Activated T-cell treated with anti-CD3 and anti-CD28 coated beads, Interleukin-2, amount 50 U/mL, for 24 hours (primary cell): ENCODE results near the gene SCAMP1.
A peak's percentile ranks its signal among the peaks of the same experiment; 100 is the strongest.
"Not testable (repeated sequence)": the region's sequence is repeated elsewhere in the genome, so short reads cannot be mapped to it uniquely, and the experiment has no call there.

Experiments
- DNase-seq: peaks from one replicate; pipeline ENCODE4 v3.0.0-alpha.2; 2020
- H3K27ac Mint-ChIP-seq: 2 replicates; pipeline ENCODE4 v1.8.0; 2020; ENCODE audit warnings: mild to moderate bottlenecking, mixed read lengths
- H3K27me3 Mint-ChIP-seq: 2 replicates; pipeline ENCODE4 v1.8.0; 2020; ENCODE audit warnings: mixed read lengths
- H3K36me3 Mint-ChIP-seq: 2 replicates; pipeline ENCODE4 v1.8.0; 2020; ENCODE audit warnings: low read depth, mixed read lengths
- H3K4me1 Mint-ChIP-seq: 2 replicates; pipeline ENCODE4 v1.8.0; 2020; ENCODE audit warnings: low read depth, mixed read lengths
- H3K4me3 Mint-ChIP-seq: 2 replicates; pipeline ENCODE4 v1.8.0; 2020; ENCODE audit warnings: mild to moderate bottlenecking, moderate library complexity, mixed read lengths
- H3K9me3 Mint-ChIP-seq: 2 replicates; pipeline ENCODE4 v1.8.0; 2020; ENCODE audit warnings: mixed read lengths

SCAMP1 gene

GRCh38 chr5:78341440-78341839 lies 19.0 kb upstream of the SCAMP1 start:
- peaks cover 10% of the 10 kb centered on the region for H3K27me3 Mint-ChIP-seq
- H3K27ac Mint-ChIP-seq = no peak overlapping the region
- H3K4me3 Mint-ChIP-seq = no peak overlapping the region
- H3K9me3 Mint-ChIP-seq = peaks cover 13% of the 10 kb centered on the region
- no peaks in the 10 kb centered on the region for H3K4me1 Mint-ChIP-seq
- DNase-seq = no peak
- no peaks in the 10 kb centered on the region for H3K36me3 Mint-ChIP-seq

GRCh38 chr5:78345485-78345884 lies 14.9 kb upstream of the SCAMP1 start:
- Mint-ChIP-seq H3K27me3 (peaks cover 9% of the 10 kb centered on the region), H3K36me3 (no peaks in the 10 kb centered on the region), H3K4me3 (no peak overlapping the region), H3K27ac (no peak overlapping the region), H3K4me1 (no peaks in the 10 kb centered on the region), H3K9me3 (no peaks in the 10 kb centered on the region)
- DNase-seq = no peak

- Mint-ChIP-seq H3K27ac (no peak overlapping the region), H3K4me1 (peaks cover 10% of the 10 kb centered on the region), H3K9me3 (no peaks in the 10 kb centered on the region), H3K36me3 (peaks cover 18% of the 10 kb centered on the region), H3K4me3 (no peak overlapping the region), H3K27me3 (no peaks in the 10 kb centered on the region)
- DNase-seq = no peak
Observed at GRCh38 chr5:78353520-78353919, 6.9 kb upstream of the SCAMP1 start.

GRCh38 chr5:78354066-78354670 lies 6.2 kb upstream of the SCAMP1 start:
- Mint-ChIP-seq H3K9me3 (no peaks in the 10 kb centered on the region), H3K27ac (no peak overlapping the region), H3K4me3 (no peak overlapping the region), H3K27me3 (no peaks in the 10 kb centered on the region), H3K36me3 (peaks cover 24% of the 10 kb centered on the region), H3K4me1 (peaks cover 17% of the 10 kb centered on the region)
- DNase-seq = no peak

- Mint-ChIP-seq H3K9me3 (no peaks in the 10 kb centered on the region), H3K27me3 (no peaks in the 10 kb centered on the region), H3K36me3 (peaks cover 36% of the 10 kb centered on the region), H3K27ac (no peak overlapping the region), H3K4me3 (no peak overlapping the region), H3K4me1 (peaks cover 23% of the 10 kb centered on the region)
- DNase-seq = no peak
Observed at GRCh38 chr5:78355561-78355960, 4.9 kb upstream of the SCAMP1 start.

GRCh38 chr5:78359455-78359830 lies 974 bp upstream of the SCAMP1 start:
- peaks cover 42% of the 10 kb centered on the region for H3K36me3 Mint-ChIP-seq
- H3K27me3 Mint-ChIP-seq, DNase-seq, H3K9me3 Mint-ChIP-seq: not testable (repeated sequence)
- peaks cover 41% of the 10 kb centered on the region for H3K4me1 Mint-ChIP-seq
- peak overlapping the region; percentile 95 for H3K4me3 Mint-ChIP-seq
- peak overlapping the region; percentile 99 for H3K27ac Mint-ChIP-seq

- Mint-ChIP-seq H3K27me3 (no peaks in the 10 kb centered on the region), H3K4me3 (peak overlapping the region; percentile 95), H3K4me1 (peaks cover 46% of the 10 kb centered on the region), H3K9me3 (no peaks in the 10 kb centered on the region), H3K36me3 (peaks cover 42% of the 10 kb centered on the region), H3K27ac (peak overlapping the region; percentile 99)
- no peak for DNase-seq
Observed at GRCh38 chr5:78360674-78360923, 182 bp downstream of the SCAMP1 start.

- Mint-ChIP-seq H3K36me3 (peaks cover 41% of the 10 kb centered on the region), H3K4me3 (peak overlapping the region; percentile 95), H3K4me1 (peaks cover 48% of the 10 kb centered on the region), H3K9me3 (no peaks in the 10 kb centered on the region), H3K27ac (peak overlapping the region; percentile 99), H3K27me3 (no peaks in the 10 kb centered on the region)
- DNase-seq = peak; percentile 74
Observed at GRCh38 chr5:78360924-78361630, 660 bp downstream of the SCAMP1 start.

GRCh38 chr5:78361631-78361993 lies 1.2 kb downstream of the SCAMP1 start:
- Mint-ChIP-seq H3K4me3 (peak overlapping the region; percentile 95), H3K27me3 (no peaks in the 10 kb centered on the region), H3K4me1 (peaks cover 52% of the 10 kb centered on the region), H3K27ac (peak overlapping the region; percentile 99), H3K9me3 (no peaks in the 10 kb centered on the region), H3K36me3 (peaks cover 40% of the 10 kb centered on the region)
- no peak for DNase-seq

- Mint-ChIP-seq H3K36me3 (peaks cover 35% of the 10 kb centered on the region), H3K9me3 (no peaks in the 10 kb centered on the region), H3K4me3 (peak overlapping the region; percentile 95), H3K27me3 (no peaks in the 10 kb centered on the region), H3K27ac (no peak overlapping the region), H3K4me1 (peaks cover 51% of the 10 kb centered on the region)
- DNase-seq = no peak
Observed at GRCh38 chr5:78362220-78362619, 1.8 kb downstream of the SCAMP1 start.

GRCh38 chr5:78364005-78364404 lies 3.6 kb downstream of the SCAMP1 start:
- peaks cover 58% of the 10 kb centered on the region for H3K4me1 Mint-ChIP-seq

GRCh38 chr5:78367318-78367991 lies 7.0 kb downstream of the SCAMP1 start:
- Mint-ChIP-seq H3K9me3 (no peaks in the 10 kb centered on the region), H3K4me3 (no peak overlapping the region), H3K27me3 (no peaks in the 10 kb centered on the region), H3K36me3 (no peaks in the 10 kb centered on the region), H3K27ac (no peak overlapping the region), H3K4me1 (peaks cover 60% of the 10 kb centered on the region)
- no peak for DNase-seq

More at GRCh38 chr5:78364005-78364404, 3.6 kb downstream of the SCAMP1 start:
- H3K4me3 Mint-ChIP-seq = no peak overlapping the region
- no peaks in the 10 kb centered on the region for H3K9me3 Mint-ChIP-seq
- peaks cover 19% of the 10 kb centered on the region for H3K36me3 Mint-ChIP-seq
- no peak overlapping the region for H3K27ac Mint-ChIP-seq
- no peak for DNase-seq
- no peaks in the 10 kb centered on the region for H3K27me3 Mint-ChIP-seq

- peaks cover 58% of the 10 kb centered on the region for H3K4me1 Mint-ChIP-seq
- H3K27me3 Mint-ChIP-seq = no peaks in the 10 kb centered on the region
- H3K27ac Mint-ChIP-seq = no peak overlapping the region
- no peak overlapping the region for H3K4me3 Mint-ChIP-seq
- DNase-seq = no peak
- H3K36me3 Mint-ChIP-seq = no peaks in the 10 kb centered on the region
- H3K9me3 Mint-ChIP-seq = no peaks in the 10 kb centered on the region
Observed at GRCh38 chr5:78369680-78370079, 9.3 kb downstream of the SCAMP1 start.

- DNase-seq = no peak
- H3K36me3 Mint-ChIP-seq = peaks cover 3% of the 10 kb centered on the region
- no peaks in the 10 kb centered on the region for H3K27me3 Mint-ChIP-seq
- peaks cover 51% of the 10 kb centered on the region for H3K4me1 Mint-ChIP-seq
- no peak overlapping the region for H3K27ac Mint-ChIP-seq
- no peaks in the 10 kb centered on the region for H3K9me3 Mint-ChIP-seq
- no peak overlapping the region for H3K4me3 Mint-ChIP-seq
Observed at GRCh38 chr5:78373231-78373630, 12.8 kb downstream of the SCAMP1 start.

GRCh38 chr5:78376315-78376714 lies 15.9 kb downstream of the SCAMP1 start:
- Mint-ChIP-seq H3K36me3 (peaks cover 5% of the 10 kb centered on the region), H3K4me3 (no peak overlapping the region), H3K27ac (no peak overlapping the region), H3K27me3 (no peaks in the 10 kb centered on the region), H3K4me1 (peaks cover 32% of the 10 kb centered on the region), H3K9me3 (no peaks in the 10 kb centered on the region)
- DNase-seq = no peak
